ENCODE measurements around the gene PDE2A.

PDE2A gene

GRCh38 chr11:72655896-72656464, 18.2 kb downstream of the PDE2A start:
- no peak for DNase-seq (ENCODE audit: low read depth)

GRCh38 chr11:72655014-72655413, 19.2 kb downstream of the PDE2A start:
- no peak for DNase-seq (ENCODE audit: low read depth)

GRCh38 chr11:72653649-72654048, 20.6 kb downstream of the PDE2A start:
- no peak for DNase-seq (ENCODE audit: low read depth)

GRCh38 chr11:72652873-72653630, 21.2 kb downstream of the PDE2A start:
- no peak for DNase-seq (ENCODE audit: low read depth)

GRCh38 chr11:72652133-72652532, 22.1 kb downstream of the PDE2A start:
- no peak for DNase-seq (ENCODE audit: low read depth)

- DNase-seq (ENCODE audit: low read depth) = no peak
Observed at GRCh38 chr11:72649215-72649976, 24.8 kb downstream of the PDE2A start.

- no peak for DNase-seq (ENCODE audit: low read depth)
Observed at GRCh38 chr11:72648384-72649136, 25.7 kb downstream of the PDE2A start.

DNA sequence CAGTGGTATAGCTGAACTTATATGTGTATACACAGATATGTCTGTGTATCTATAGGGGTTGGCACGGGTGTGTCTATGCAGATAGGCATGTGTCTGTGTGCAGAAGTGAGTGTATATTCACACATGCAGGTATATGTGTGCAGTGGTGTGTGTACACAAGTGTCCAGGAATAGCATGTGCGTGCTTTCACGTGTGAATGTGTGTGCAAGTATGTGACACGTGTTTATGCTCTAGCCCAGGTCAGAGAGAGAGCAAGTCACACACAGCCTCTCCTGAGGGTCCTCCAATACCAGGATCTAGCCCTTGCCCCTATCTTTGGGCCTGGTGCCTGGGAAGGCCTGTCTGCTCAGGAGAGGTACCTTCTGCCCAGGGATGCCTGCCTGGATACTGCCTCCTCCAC, 26.3 kb downstream of the PDE2A start:
- DNase-seq (ENCODE audit: low read depth) = no peak

DNA sequence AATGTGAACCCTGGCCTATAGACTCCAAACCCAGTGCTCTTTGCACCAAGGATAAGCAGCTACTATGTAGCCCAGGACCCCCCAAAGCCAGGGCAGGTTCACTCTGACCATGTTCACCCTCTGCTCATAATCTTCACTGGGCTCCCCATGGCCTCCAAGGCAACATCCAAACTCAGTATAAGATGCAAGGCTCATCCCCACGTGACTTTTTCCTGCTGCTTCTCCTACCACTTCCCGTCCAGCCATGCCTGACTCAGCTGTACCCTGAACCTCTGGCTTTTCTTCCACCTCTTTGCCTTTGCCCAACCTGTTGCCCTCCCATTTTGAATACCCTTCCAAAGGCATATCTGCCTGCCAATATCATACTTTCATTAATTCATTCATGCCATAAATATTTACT, 27.8 kb downstream of the PDE2A start:
- DNase-seq (ENCODE audit: low read depth) = no peak

DNA sequence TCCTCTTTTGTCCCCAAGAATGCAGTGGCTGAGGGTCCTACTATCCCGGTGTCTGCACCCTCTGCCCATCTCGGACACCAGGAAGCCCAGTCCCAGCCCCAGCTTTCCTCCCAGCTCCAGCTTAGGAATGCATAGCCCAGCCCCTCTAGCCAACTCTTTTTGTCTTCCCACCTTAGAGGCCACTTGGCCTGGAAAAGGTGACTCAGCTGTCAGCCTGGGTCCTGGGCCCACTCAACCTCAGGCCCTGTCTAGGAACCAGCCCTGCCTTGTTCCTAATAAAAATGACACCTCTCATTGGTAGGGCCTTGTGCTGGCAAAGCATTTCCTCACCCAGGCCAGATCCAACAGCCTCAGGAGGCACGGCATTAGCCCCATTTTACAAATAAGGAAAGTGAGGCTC, 28.2 kb downstream of the PDE2A start:
- DNase-seq (ENCODE audit: low read depth) = no peak

DNA sequence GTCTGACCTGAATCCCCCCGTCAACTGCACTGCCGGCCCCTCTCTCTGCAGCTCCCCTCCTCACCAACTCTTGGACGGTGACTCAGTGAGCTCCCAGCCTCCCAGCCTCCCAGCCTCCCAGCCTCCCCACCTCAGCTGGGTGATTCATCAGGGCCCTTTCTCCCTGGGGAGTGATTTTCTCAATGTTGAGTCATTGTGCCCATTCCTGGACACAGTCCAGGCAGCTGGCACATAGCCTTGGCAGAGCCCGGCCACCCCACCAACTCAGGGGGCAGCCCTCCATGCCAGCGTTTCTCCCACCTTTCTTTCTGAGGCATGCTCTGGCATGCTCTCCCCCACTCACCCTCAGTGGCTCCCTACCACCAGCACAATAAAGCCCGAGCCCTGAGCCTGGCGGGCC, 30.7 kb downstream of the PDE2A start:
- peak; percentile 75 for DNase-seq (ENCODE audit: low read depth)

- DNase-seq (ENCODE audit: low read depth) = peak; percentile 38
Observed at GRCh38 chr11:72642884-72643522, 31.2 kb downstream of the PDE2A start.

DNA sequence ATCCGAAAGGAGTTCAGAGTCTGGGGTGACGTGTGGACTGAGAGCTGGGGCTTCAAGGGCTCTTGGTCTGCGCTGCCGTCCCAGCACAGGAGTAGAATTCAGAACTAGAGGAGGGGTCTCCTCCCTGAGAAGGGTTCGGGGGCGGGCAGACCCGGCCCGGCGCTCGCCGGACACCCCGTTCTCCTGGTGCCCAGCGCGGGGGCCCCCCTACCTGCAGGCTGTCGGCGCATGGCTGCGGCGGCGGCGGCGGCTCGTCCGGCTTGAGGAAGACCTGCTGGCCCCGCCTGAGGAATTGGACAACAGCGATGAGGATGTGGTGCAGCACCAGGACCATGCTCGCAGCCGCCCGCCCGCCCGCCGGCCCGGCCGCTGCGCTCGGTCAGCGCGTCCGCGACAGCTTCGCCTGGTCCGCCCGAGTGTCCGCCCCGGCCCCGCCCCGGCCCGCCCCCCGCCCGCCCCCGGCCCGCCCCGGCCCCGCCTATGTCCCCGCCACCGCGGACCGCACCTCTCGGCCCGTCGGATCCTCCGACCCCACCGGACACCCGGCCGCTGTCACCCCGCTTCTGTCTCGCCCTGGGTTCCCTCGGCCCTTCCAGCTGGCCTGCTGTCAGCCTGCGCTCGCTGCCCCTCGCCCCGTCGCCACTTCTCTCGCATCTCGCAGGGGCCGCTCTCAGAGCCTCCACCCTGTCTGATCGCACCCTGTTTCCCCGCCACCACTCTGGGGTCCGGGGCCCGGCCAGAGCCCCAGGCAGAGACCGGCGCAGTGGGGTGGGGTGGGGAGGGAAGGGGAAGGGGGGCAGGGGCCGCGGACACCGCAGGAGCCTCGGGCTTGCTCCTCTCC, 32.0 kb downstream of the PDE2A start:
- no peak for DNase-seq (ENCODE audit: low read depth)

- DNase-seq (ENCODE audit: low read depth) = no peak
Observed at GRCh38 chr11:72641522-72642042, 32.6 kb downstream of the PDE2A start.

GRCh38 chr11:72639502-72640375, 34.5 kb downstream of the PDE2A start:
- no peak for DNase-seq (ENCODE audit: low read depth)

GRCh38 chr11:72637926-72638325, 36.3 kb downstream of the PDE2A start:
- DNase-seq (ENCODE audit: low read depth) = no peak

- no peak for DNase-seq (ENCODE audit: low read depth)
Observed at GRCh38 chr11:72637198-72637597, 37.0 kb downstream of the PDE2A start.

- no peak for DNase-seq (ENCODE audit: low read depth)
Observed at GRCh38 chr11:72636376-72636775, 37.8 kb downstream of the PDE2A start.

GRCh38 chr11:72635933-72636332, 38.3 kb downstream of the PDE2A start:
- no peak for DNase-seq (ENCODE audit: low read depth)

All from HS-27A (cell line).